HG02763 (cell line): Measurements from ENCODE around the gene EFHC1.
"Not testable (repeated sequence)": the region's sequence is repeated elsewhere in the genome, so short reads cannot be mapped to it uniquely, and the experiment has no call there.

ENCODE experiments used
- ATAC-seq: cut with Tn5 transposase; IDR thresholded peaks from one replicate; pipeline ENCODE4 v1.9.1; 2021; ENCODE audit warnings: mild to moderate bottlenecking, moderate library complexity; ENCODE audit not compliant: unreplicated experiment

The EFHC1 gene

DNA sequence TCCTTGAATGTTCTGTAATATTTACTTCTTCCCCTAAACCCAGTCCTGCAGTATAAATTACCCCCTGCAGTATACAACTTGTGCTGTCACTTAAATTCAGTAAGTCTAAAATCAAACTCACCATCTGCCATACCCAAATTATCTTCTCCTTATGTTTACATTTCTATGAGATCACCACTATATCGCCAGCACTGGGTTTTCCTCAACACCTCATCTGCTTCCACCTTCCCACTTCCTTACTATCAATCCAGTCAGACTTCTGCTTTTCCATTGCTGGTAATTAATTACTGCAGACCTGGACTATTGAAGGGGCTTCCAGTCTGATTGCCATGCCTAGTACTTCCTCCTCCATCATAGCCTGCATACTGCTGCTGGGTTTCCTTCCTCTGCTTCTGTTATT lies 15.2 kb downstream of the EFHC1 start:
- no peak for ATAC-seq

DNA sequence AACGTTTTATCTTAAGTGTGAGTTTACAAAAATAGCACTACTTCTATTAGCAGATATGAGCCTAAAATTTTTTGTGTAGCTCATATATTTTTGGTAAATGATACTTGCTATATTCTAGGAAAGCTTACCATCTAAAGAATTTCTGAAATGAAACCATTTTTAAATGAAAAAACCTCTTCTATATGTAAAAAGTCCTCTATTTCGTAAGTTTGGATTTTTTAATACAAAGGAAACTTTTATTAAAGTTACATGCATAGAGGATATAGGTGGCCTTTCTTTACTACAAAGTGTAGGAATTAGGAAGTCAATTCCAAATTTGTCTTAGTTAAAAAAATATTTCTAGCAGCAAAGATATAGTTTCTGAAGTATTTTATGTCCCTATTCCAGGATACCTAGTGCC lies 18.8 kb downstream of the EFHC1 start:
- no peak for ATAC-seq

DNA sequence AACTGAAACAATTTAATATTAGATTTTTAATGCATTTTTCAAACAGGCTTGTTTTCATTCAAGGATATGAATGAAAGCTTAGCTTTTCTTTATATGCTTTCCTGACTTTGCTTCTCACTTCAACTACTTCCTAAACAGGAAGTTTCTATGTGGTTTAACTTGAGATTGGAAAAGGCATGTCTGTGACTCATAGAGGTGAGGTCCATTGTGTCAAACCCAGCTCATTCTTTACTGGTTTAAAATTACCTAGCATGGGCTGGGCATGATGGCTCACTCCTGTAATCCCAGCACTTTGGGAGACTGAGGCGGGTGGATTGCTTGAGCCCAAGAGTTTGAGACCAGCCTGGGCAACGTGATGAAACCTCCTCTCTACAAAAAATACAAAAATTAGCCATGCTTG lies 34.4 kb downstream of the EFHC1 start:
- no peak for ATAC-seq

DNA sequence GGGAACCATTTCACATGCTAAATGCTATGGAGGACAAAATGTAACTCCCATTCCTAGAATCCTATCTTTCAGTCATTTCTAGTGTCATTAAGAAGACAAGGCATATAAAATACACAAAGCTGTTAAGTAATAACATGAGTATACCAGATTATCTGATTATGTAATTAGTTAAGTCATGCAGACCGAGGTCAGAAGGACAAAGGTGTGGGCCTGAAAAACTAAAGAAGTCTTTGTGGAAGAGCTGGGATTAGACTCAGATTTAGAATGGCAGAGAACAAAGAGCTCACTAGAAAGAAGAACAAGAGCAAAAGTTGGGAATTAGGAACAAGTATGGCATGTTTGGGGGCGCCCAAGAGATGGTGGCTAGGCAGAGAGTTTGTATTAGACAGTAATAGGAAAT lies 37.0 kb downstream of the EFHC1 start:
- no peak for ATAC-seq

DNA sequence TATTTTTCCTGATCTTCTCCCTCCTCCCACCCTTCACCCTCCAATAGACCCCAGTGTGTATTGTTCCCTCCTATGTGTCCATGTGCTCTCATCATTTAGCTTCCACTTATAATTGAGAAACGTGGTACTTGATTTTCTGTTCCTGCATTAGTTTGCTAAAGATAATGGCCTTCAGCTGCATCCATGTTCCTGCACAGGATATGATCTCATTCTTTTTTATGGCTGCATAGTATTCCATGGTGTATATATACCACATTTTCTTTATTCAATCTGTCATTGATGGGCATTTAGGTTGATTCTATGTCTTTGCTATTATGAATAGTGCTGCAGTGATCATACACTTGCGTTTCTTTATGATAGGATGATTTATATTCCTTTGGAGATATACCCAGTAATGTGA lies 41.1 kb downstream of the EFHC1 start:
- ATAC-seq, result not testable (repeated sequence)

DNA sequence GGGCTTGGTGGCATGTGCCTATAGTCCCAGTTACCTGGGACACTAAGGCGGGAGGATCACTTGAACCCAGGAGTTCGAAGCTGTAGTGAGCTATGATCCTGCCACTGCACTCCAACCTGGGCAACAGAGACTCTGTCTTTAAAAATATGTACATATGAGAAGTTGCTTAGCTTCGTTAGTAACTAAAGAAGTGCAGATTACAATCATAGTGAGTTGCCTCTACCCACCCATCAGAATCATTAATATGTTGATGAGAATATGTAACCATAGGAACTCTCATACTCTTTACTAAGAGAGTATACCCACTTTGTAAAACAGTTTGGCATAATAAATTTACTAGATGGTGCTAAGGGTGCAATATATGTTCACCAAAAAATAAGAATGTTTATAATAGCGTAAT lies 54.0 kb downstream of the EFHC1 start:
- ATAC-seq, result no peak

DNA sequence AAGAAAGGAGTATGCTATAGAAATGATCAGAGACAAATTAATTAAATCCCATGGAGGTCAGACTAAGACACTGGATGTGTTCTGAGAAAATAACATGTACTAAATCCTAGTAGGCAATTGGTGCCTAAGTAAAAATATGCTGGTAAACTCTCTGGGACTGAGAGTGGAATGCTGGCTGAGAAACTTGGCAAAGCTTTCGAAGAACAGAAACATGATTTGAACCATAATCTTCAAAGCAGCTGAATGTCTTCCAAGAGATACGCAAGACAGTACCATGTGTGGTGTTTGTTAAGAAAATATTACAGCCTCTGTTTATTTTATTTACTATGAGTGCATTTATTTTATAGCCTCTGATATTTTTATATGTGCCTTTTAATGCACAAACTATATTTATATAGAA lies 55.2 kb downstream of the EFHC1 start:
- ATAC-seq, result no peak

DNA sequence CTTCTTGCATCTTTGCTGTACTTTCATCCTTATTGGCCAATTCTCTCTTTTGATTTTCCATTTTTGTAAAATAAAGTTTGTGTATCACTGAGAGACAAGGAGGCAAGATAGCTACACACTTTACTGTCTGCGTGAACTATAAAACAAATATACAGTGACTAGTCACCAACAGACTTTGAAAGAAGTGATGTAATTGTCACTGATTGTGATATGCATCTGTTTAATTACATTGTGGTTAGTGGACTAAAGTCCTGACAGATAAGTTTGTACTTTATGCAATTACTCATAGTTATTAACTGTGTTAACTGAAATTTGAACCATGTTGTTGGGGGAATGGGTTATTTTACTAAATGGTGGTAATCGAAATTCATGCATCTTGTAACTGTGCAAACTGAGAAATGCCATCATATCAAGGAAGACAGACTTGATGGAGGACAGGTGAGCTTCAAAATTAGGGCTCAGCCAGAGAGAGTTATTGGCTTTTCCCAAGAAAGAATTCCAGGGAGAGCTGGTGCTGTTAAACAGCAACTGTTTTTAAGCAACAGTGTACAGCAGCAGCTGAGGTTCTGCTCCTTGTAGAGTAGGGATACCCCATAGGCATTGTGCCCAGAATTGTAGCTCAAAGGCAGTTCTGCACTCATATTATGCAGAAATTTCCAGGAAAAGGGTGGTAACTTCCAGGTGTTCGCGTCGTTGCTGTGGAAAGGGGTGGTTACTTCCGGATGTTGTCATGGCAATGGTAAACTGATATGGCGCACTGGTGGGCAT lies 62.9 kb downstream of the EFHC1 start:
- no peak for ATAC-seq

DNA sequence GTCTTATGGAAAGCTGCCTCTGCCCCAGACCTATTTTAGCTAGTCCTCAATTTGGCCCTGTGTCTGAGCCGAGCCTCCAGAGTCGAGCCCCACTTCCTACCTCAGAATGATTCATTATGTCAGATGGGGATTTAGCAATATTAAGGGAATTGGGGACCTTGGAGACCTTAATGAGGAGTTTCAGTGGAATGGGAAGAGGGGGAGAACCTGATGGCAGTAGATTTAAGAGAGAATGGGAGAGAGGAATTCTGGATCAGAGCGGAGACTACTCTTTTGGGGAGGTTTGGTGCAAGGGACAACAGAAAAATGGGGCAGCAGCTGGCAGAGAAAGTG lies 63.5 kb downstream of the EFHC1 start:
- no peak for ATAC-seq

DNA sequence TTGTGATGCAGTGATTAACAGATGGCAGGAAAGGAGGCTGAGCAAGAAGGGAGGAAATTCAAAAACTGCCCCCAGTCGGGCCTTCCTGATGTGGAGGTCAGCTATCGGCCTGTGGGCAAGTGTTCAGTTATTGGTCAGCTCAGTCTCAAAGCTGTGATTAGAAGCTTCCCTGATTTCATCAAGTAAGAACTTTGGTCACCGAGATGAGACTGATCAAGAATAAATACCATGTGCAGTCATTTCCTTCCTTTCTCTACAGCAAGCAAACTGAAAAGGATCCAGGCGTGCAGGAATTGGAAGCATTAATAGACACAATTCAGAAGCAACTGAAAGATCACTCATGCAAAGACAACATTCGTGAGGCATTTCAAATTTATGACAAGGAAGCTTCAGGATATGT lies 69.7 kb downstream of the EFHC1 start:
- no peak for ATAC-seq

DNA sequence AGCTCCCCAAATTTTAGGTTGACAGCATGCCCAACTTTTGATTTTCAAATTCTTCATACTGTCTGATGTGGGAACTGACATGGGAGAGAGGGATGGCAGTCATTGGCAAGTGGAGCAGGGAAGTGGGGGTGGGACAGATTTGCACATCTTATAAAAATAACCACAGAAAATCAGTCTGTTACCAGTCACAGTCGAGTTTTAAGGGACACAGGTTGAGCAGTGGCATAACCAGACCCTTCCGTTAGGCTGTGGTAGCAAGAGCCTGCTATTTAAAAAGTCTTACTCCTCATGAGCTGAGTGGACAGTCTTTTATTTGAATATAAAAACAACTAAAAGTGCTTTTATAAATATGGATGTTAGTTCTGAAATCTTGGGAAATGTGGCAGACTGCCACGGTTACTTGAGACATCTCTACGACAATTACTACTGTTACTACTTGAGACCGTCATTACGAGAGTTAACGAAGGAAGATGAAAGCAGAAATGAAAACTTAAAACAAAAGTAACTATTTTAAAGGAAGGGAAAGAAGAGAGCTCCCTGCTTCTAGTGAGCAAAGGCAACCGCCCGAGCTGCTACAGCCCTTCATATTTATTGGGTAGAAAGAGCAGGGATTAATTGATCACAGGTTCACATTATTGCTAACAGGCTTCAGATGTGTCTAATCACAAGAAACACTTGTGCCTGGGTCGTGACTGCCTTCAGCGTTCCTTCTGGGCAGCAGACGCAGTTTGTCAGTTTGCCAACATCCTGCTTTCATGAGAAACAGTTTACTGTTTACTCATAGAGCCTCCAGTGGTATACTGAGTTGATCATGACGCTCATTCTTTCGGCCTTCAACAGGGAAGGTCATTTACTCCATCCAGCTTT lies 71.3 kb downstream of the EFHC1 start:
- peak; percentile 61 for ATAC-seq

DNA sequence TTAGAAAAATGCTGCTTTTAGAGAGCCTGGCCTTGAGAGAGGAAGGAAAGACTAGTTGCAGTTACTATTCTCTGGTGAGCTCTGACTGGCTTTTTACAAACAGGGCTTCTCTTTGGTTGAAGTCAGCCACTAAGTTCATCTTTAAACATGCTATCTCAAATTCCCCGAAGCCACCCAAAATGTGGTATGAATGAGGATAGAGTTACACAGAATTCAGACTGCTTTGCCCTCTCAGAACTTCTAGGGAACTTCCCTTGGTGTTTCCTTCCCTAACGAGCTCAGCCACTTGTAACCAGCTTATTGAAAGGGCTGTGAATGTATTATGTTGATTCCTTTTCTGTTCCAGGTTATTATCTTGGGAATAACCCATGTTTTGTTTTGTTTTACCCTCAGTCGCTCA lies 73.5 kb downstream of the EFHC1 start:
- no peak for ATAC-seq

DNA sequence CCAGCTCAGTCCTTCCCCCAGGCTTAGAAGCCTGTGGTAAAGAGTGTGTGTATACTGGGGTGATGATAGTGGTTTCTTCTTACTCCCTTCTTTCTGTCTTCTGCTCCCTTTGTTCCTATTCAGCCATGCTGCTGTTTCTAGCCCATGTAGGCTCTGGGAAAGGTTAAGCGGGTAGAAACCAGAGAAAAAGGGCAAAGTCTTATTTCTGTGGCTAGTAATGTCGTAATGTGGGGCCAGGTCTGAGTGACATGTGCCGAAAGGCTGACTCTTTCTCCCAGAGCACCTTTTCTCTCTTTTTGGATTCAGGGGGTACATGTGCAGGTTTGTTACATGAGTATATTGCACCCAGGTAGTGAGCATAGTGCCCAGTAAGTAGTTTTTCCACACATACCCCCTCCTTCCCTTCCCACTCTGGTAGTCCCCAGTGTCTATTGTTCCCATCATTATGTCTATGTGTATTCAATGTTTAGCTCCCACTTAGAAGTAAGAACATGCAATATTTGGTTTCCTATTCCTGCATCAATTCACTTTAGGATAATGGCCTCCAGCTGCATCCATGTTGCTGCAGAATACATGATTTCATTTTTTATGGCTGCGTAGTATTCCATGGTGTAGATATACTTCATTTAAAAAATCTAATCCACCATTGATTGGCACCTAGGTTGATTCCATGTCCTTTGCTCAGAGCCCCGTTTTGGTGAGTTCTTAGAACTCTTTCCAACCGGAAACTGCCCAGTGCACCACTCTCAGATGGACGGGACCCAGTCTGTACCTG lies 74.3 kb downstream of the EFHC1 start:
- no peak for ATAC-seq

DNA sequence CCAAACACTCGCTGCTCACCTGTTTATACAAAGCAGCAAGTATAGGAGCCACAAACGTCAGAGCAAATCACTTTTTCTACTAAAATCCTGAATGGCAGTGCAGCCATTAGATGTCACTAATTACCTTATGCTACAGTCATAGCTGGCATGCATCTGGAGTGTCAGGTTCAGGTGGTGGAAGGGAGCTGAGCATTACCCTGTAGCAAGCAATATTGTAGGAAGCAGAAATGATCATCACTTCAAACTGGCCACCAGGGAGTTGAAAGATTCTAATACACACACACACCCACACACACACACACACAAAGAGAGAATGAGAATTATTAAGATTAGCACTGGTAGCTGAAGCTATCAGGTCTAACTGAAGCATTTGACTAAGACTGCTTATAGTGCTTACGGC lies 75.8 kb downstream of the EFHC1 start:
- ATAC-seq, result no peak

DNA sequence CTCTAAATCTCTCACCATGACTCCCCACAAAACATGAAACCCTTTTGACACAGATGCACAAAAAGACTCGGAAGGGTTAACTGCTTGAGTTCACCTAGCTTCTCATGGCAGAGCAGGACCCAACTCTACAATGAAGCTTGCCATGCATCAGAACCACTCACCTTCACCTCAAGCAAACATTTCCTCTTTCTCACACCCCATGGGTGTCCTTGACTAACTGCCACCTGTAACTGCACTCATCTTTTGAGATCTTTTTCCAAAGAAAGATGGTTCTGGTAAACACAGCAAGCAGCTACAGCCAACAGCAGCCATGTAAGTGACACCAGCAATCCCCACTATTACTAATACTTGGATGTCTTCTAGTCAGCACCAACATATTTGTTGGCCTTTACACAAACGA lies 76.5 kb downstream of the EFHC1 start:
- ATAC-seq, result no peak

DNA sequence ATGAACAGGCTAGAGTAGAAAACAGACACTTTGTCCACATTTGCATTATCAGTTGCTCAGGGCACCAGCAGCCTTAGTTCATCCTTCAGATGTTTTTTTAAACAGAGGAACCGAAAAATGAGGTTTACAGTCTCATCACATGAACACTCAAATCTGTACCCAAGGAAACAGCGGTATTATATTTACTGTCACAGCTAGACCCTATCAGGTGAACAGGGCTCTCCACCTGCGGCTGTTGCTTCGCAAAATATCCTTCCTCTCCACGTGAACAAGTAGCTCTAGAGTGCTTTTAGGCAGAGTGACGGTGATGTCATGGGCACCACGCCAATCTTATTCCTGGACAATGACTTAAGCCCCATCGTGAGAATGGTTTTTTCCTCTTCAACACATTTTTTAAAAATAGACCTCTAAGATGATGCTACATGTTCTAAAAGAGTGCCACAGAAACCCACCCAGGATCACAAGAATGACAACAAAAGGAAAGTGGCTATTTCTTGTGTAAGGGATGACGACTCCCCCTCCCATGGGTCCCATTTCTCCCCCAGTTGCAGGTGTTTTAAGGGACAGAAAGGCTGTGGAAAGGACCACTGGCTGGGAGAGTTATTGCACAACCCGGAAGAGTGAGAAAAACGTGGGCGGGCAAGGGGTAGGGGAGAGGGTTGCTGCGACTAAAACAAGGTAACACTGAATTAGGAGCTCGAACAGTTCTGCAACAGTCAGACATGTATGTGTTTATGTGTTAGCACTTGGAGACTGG lies 77.7 kb downstream of the EFHC1 start:
- peak; percentile 78 for ATAC-seq

DNA sequence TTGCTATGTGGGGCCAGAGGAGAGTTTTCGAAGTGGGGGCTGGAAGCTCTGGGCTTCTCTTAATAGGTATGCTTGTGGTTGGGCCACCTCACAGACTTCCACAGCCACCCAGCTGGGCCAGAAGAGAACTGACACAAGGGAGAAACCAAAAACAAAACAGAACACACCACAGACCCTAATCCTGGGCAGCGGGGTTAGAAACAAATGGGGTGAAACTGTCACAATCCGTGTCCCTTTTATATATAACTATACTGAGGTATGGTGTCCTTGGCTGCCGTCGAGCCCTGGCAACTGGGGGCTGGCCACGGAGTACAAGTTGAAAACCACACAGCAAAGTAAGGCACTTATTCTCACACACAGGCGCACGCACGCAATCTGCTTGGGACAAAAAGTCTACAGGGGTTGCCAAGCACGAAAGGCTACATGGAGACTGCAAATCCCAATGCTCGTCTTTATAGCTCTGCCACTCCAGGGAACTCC lies 78.4 kb downstream of the EFHC1 start:
- ATAC-seq, result peak; percentile 47

DNA sequence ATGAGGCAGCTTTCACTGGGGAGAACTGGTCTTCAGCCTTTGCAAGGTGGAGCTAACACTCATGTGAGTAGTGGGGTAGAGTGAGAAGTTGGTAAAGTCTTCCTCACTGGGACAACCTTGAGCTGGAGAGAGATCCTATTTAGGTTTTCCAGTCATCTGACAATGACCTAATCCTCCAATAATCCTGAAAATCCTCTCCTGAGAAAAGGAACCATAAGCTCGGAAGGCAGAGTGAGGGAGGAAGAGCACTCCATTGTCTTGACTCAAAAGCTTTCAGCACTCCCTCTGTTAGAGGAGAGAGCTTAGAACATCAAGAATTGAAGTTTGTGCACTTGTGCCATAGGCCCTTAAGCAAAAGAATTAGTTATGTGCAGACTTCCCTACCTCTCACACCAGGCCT lies 78.9 kb downstream of the EFHC1 start:
- ATAC-seq, result no peak

DNA sequence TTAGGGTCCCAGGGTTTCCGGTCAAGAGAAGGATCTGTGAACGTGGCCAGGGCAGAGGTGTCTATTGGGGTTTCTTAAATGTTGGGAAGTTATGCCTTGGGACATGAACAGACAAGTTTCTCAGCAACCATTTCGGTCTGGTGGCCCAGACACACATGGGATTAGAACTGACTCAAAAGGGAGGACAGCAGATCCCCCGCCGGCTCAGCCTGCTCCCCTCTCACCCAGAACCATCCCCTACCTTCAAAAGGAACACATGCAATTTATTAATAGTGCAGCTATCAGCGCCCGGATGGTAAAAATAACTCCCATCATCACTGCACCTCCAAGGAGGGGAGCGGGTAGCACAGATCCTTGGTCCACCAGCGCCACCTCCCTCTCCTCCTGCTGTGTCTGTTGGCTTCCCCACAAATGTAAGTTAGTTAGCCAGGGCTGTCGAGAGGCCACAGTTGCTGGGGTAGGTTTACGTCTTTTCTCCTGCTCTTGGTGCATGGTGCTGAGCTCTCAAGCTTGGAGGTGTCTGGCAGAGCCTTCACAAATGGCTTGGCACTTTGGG lies 79.6 kb downstream of the EFHC1 start:
- ATAC-seq, result no peak
